ENCODE measurements around the gene MAP3K5. TPM values are rescaled to one million over a fixed set of nuclear protein-coding genes. Genes with fewer than 3 reads are reported as not detected.
"Not testable (repeated sequence)": the region's sequence is repeated elsewhere in the genome, so short reads cannot be mapped to it uniquely, and the experiment has no call there.

Gene MAP3K5
- total RNA-seq, 1 donor from 2014 or later: 1.7 TPM

DNA sequence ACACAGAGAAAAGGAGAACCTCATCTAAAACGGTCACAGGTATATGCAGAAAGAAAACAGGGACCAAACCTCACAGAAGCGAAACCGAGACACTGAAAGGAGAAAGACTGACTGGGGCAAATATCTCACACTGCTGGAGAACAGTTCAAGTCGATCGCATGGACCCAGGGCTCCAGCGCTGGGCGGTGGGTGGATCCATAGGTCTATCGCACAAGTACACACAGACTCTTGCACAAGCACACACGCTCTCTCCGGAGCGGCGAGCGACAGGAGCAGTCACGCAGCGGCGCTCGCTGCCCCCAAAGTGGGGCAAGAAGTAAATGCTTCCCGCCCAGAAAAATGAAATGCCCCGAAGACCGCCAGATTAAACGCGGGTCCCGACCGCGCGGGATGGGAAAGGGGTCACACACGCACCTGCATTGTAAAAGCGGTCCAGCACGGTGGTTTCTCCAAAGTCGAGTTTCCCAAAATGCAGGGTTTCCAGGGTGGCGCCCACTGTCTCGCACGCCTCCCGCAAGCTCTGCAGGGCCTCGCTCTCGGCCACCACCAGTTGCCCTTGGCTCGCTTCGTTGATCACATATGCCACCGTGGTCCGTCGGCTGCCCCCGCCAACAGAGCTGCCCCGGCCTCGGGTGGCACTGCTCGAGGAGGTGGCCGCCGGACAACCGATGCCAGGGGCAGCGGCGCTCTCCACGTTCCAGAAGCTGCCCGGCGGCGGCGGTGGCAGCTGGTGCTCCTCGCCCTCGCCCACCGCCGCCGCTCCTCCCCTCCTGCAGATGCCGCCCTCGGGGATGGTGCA lies 782 bp downstream of the MAP3K5 start:
- Histone ChIP-seq H3K4me2 (ENCODE audit: low read length) (peak overlapping the region; percentile 95), H4K20me1 (ENCODE audit: insufficient read depth, low read length) (no peaks in the 10 kb centered on the region), H3K4me3 (ENCODE audit: insufficient read depth, low read depth, low read length) (peak overlapping the region; percentile 83), H3K27ac (ENCODE audit: low read depth, low read length) (peak overlapping the region; percentile 7), H3K9me3 (ENCODE audit: insufficient read depth, low read depth, low read length) (no peaks in the 10 kb centered on the region), H3K36me3 (ENCODE audit: insufficient read depth, low read length) (no peaks in the 10 kb centered on the region), H3K79me2 (ENCODE audit: insufficient read depth, low read length) (peaks cover 37% of the 10 kb centered on the region), H3K27me3 (ENCODE audit: insufficient read depth, low read length) (no peaks in the 10 kb centered on the region), H2AFZ (ENCODE audit: low read depth, low read length) (peak overlapping the region; percentile 99), H3K9ac (ENCODE audit: low read length) (peak overlapping the region; percentile 89), H3K4me1 (ENCODE audit: insufficient read depth, low read length) (peaks cover 17% of the 10 kb centered on the region)
- TF ChIP-seq, protein P1, sequence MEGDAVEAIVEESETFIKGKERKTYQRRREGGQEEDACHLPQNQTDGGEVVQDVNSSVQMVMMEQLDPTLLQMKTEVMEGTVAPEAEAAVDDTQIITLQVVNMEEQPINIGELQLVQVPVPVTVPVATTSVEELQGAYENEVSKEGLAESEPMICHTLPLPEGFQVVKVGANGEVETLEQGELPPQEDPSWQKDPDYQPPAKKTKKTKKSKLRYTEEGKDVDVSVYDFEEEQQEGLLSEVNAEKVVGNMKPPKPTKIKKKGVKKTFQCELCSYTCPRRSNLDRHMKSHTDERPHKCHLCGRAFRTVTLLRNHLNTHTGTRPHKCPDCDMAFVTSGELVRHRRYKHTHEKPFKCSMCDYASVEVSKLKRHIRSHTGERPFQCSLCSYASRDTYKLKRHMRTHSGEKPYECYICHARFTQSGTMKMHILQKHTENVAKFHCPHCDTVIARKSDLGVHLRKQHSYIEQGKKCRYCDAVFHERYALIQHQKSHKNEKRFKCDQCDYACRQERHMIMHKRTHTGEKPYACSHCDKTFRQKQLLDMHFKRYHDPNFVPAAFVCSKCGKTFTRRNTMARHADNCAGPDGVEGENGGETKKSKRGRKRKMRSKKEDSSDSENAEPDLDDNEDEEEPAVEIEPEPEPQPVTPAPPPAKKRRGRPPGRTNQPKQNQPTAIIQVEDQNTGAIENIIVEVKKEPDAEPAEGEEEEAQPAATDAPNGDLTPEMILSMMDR (IDR thresholded peaks at IDR 0.05; ENCODE audit: insufficient read depth, low read depth, low read length): no peak
- TF ChIP-seq EZH2 (IDR thresholded peaks at IDR 0.05; ENCODE audit: insufficient read depth, low read length): no peak
- no peaks in the 10 kb centered on the region for H3K36me3 Mint-ChIP-seq (ENCODE audit: low read depth, unreplicated experiment)
- no peaks in the 10 kb centered on the region for H3K9me3 Mint-ChIP-seq (ENCODE audit: unreplicated experiment)
- peak overlapping the region; percentile 83 for H3K27ac Mint-ChIP-seq (ENCODE audit: unreplicated experiment)
- FAIRE-seq (no peak), DNase-seq (ENCODE audit: low read depth) (peak; percentile 46)
- H3K4me1 Mint-ChIP-seq (ENCODE audit: low read depth, unreplicated experiment): peaks cover 17% of the 10 kb centered on the region
- peak overlapping the region; percentile 82 for H3K4me3 Mint-ChIP-seq (ENCODE audit: unreplicated experiment)
- H3K27me3 Mint-ChIP-seq (ENCODE audit: low read depth, unreplicated experiment): peaks cover 4% of the 10 kb centered on the region

DNA sequence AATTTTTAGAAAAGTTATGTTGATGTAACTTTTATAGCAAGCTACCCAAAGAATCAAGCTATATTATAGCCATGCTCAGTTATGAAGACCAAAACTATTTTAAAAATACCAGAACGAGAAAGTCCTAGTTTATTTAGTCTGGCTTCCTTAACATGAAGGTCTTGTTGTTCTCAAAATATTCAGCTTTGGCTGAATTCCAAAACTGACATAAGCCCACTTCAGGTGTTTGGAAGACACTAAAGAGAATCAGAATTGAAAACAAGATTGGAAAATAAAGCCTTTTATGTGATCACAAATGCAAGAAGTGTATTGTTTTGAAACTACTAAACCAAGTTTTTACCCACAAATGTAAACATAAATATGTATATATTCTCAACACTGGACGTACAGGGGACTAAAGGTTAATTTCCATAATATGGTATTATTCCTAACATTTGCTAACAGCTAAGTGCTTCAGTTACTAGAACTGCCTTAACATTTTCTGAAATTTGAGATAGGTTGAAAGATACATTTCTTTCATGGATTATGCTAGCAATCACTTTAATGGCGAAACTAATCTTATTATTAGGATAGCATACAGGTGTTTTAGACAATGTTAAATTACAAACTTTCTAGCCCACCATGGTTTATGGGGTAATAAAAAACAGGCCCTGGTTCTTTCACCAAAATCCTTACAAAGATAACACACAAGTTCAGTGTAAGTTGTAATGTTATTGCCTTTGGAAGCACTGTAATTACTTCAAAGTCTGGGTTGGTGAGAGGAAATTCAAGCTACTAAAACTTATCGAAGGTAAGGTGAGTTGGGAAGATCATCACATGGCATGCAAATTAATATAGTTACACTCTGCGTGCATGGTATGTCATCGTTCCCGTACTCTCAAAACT lies 1.6 kb downstream of the MAP3K5 start:
- Histone ChIP-seq H3K4me1 (ENCODE audit: insufficient read depth, low read length) (peaks cover 18% of the 10 kb centered on the region), H3K36me3 (ENCODE audit: insufficient read depth, low read length) (no peaks in the 10 kb centered on the region), H3K4me2 (ENCODE audit: low read length) (peak overlapping the region; percentile 95), H3K9ac (ENCODE audit: low read length) (peak overlapping the region; percentile 89), H3K27ac (ENCODE audit: low read depth, low read length) (peak overlapping the region; percentile 7), H3K79me2 (ENCODE audit: insufficient read depth, low read length) (peaks cover 43% of the 10 kb centered on the region), H3K27me3 (ENCODE audit: insufficient read depth, low read length) (no peaks in the 10 kb centered on the region), H3K4me3 (ENCODE audit: insufficient read depth, low read depth, low read length) (peak overlapping the region; percentile 83), H2AFZ (ENCODE audit: low read depth, low read length) (peak overlapping the region; percentile 99), H3K9me3 (ENCODE audit: insufficient read depth, low read depth, low read length) (no peaks in the 10 kb centered on the region), H4K20me1 (ENCODE audit: insufficient read depth, low read length) (no peaks in the 10 kb centered on the region)
- FAIRE-seq (no peak), DNase-seq (ENCODE audit: low read depth) (no peak)
- Mint-ChIP-seq H3K27ac (ENCODE audit: unreplicated experiment) (peak overlapping the region; percentile 83), H3K4me1 (ENCODE audit: low read depth, unreplicated experiment) (peaks cover 14% of the 10 kb centered on the region), H3K4me3 (ENCODE audit: unreplicated experiment) (peak overlapping the region; percentile 82), H3K27me3 (ENCODE audit: low read depth, unreplicated experiment) (peaks cover 4% of the 10 kb centered on the region), H3K9me3 (ENCODE audit: unreplicated experiment) (no peaks in the 10 kb centered on the region), H3K36me3 (ENCODE audit: low read depth, unreplicated experiment) (no peaks in the 10 kb centered on the region)
- no peak for TF ChIP-seq EZH2 (IDR thresholded peaks at IDR 0.05; ENCODE audit: insufficient read depth, low read length)
- TF ChIP-seq, protein P1 (IDR thresholded peaks at IDR 0.05; ENCODE audit: insufficient read depth, low read depth, low read length): no peak

DNA sequence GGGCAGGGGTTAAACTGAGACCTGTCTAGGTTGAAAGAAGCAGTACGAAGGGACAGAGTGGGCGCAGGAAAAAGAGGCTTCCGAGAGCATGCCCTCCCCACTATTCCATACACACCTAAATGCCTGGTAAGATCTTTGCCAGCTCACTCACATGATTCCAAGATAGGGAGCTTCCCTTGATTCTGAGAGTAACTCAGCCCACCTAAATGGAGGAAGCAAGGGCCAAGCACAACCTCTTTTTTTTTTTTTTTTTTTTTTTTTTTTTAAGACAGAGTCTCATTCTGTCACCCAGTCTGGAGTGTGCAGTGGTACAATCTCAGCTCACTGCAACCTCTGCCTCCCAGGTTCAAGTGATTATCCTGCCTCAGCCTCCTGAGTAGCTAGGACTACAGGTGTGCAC lies 2.8 kb downstream of the MAP3K5 start:
- H3K36me3 ChIP-seq (ENCODE audit: insufficient read depth, low read length); H3K9ac ChIP-seq (ENCODE audit: low read length); H3K27me3 Mint-ChIP-seq (ENCODE audit: low read depth, unreplicated experiment); H3K9me3 ChIP-seq (ENCODE audit: insufficient read depth, low read depth, low read length); H3K4me3 ChIP-seq (ENCODE audit: insufficient read depth, low read depth, low read length); FAIRE-seq; H2AFZ ChIP-seq (ENCODE audit: low read depth, low read length); H3K36me3 Mint-ChIP-seq (ENCODE audit: low read depth, unreplicated experiment); H3K4me3 Mint-ChIP-seq (ENCODE audit: unreplicated experiment); H3K27ac Mint-ChIP-seq (ENCODE audit: unreplicated experiment); H3K9me3 Mint-ChIP-seq (ENCODE audit: unreplicated experiment); H3K27me3 ChIP-seq (ENCODE audit: insufficient read depth, low read length); H3K27ac ChIP-seq (ENCODE audit: low read depth, low read length); DNase-seq (ENCODE audit: low read depth); H4K20me1 ChIP-seq (ENCODE audit: insufficient read depth, low read length): not testable (repeated sequence)
- Histone ChIP-seq H3K4me2 (ENCODE audit: low read length) (peak overlapping the region; percentile 8), H3K4me1 (ENCODE audit: insufficient read depth, low read length) (peaks cover 21% of the 10 kb centered on the region), H3K79me2 (ENCODE audit: insufficient read depth, low read length) (peaks cover 53% of the 10 kb centered on the region)
- peaks cover 16% of the 10 kb centered on the region for H3K4me1 Mint-ChIP-seq (ENCODE audit: low read depth, unreplicated experiment)
